ENCODE measurements around the gene MFSD12.
"Not testable (repeated sequence)": the region's sequence is repeated elsewhere in the genome, so short reads cannot be mapped to it uniquely, and the experiment has no call there.

Gene MFSD12

DNA sequence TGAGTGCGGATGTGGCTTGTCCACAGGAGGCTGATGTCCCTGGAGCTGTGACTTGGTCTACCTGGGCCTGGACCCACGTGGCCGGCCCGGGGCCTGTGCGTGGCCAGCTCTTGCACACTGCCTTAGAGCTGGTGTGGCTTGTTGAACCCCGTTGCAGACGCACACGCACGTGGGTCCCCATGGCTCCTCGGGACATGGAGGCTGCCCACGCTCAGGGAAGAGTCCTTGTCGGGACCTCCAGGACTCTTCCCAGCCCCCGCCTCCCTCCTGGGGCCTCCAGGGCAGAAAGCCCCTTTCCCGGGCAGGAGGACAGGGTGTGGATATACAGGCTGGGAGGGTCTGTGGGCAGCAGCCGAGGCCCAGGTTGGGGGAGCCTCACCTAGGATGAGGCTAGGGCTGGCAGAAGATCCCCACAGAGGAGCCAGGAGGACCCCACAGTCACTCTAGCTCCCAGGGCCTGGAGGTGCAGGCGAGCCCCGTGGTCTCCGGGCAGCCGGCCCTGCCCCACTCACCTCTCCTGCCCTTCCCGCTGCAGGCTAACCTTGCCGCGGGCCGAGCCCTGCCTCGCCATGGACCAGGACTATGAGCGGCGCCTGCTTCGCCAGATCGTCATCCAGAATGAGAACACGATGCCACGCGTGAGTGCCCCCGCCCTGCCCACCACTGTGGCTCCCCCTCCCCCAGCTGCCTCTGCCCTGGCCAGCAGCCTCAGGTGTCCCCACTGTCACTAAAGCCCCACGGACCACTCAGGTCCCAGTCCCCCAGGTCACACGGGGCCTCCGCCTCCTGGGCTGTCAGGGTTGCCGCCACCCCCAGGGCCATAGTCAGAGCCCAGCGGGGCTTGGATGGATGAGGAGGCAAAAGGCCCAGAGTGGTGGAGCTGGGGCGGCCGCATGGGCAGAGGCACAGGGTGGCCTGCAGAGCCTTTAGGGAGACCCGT, 34.7 kb downstream of the MFSD12 start:
- DNase-seq (ENCODE audit: low read depth) = no peak

DNA sequence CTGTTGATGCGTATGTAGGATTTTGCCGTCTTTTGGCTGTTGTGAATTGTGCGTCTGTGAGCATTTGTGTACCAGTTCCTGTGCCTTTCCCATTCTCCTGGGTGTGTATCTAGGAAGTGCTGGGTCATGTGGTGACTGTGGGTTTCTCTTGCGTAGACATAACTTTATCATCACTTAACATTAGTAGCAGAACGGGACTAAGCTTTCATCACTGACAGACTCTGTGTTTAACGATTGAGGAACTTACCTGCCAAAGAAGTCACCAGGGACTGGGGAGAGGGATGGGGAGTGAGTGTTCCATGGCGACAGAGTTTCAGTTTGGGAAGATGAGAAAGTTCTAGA, 36.3 kb downstream of the MFSD12 start:
- DNase-seq (ENCODE audit: low read depth) = no peak

DNA sequence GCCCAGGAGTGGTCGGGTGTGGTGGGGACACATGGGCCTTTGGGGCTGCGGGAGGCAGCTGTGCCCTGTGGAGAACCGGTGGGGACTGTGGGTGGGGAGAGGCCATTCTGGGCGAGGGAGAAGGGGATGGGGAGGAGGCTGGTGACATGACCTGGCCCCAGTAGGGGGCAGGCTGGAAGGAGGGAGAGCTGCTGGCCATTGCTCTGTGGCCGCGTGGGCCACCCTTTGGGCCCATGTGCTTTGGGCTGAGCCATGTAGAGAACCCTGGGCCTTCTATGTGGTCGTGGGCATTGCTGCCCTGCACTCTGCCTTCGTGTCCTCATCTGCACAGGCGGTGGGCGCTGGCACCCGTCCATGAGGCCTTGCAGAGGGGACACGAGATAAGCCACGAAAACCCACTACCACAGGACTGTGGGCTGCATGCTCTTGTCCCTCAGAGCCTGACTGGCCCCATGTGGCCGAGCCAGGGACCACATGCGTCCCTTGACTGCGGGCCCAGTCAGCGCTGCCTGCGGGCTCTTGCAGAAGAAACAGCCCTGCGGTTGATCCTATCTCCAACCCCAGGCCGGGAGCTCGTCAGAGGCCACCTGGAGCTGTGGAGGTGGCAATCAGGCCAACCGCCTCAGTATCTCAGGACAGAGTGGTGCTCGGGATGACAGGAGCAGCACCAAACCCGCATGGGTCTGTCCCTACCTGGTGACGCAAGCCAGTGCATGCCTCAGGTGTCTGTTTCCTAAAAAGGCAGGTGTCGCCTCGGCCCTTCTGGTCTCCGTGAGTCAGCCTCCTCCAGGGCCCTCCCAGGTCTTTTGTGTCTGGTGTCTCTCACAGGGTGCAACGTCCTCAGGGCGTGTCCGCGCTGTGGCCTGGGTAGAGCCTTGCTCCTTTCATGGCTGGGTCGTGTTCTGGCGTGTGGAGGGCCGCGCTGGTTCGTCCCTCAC, 37.0 kb downstream of the MFSD12 start:
- DNase-seq (ENCODE audit: low read depth) = no peak

DNA sequence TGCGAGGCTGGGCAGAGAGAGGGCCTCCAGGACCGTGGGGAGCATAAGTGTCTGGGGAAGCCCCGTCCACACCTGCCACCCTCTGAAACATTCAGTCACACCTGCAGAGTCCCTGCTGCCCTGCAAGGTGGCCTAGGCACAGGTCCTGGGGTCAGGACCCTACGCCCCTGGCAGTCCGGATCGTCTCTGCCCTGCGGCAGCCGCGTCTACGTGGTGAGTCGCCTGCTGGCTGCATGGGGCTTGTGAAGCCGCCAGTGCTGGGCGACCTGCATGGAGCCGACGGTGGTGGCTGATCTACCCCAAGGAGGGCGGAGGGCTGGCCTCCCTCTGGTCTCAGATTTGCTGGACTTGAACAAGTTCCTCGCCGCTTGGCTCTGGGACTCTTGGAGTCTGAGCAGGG, 38.3 kb downstream of the MFSD12 start:
- no peak for DNase-seq (ENCODE audit: low read depth)

DNA sequence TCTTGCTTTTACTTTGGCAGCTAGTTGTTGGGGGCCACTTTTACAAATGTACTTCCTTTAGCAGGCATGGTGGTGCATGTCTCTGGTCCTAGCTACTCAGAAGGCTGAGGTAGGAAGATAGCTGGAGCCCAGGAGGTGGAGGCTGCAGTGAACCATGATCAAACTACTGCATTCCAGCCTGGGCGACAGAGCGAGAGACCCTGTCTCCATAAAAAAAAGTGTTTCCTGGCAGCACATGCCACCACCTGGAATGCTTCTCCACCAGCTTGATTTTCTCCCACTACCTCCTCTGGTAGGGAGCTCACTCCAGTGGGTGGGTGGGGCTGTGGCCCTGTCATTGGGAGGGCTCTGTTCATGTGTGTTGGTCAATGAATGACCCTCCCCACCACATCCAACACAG, 38.7 kb downstream of the MFSD12 start:
- no peak for DNase-seq (ENCODE audit: low read depth)

DNA sequence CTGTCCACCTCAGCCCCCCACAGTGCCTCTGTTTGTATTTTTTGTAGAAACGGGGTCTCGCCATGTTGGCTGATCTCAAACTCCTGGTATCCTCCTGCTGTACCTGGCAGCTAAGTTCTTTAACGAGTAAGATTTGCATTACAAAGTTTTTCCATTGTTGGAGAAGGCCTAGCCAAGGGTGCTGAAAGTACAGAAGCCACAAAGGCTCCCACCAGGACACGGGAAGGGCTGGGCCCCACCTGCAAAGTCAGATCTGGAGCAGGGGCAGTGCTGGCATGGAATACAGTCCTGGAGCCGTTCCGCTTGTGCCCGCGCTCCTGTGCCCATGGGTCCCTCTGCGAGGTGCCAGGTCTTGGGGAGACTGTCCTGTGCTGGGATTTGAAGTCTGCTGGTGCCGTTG, 39.1 kb downstream of the MFSD12 start:
- no peak for DNase-seq (ENCODE audit: low read depth)

DNA sequence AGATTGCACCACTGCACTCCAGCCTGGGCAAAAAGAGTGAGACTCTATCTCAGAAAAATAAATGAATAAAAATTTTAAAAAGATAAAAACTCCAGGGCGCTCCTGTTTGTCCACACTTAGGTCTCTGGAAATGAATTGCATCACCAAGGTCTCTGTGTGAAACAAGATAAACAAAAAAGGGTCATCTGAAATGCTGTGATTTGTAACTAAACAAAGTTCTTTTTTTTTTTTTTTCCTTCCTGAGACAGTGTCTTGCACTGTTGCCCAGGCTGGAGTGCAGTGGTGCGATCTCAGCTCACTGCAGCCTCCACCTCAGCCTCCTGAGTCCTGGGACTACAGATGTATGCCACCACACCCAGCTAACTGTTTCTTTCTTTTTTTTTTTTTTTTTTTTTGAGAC, 39.7 kb downstream of the MFSD12 start:
- DNase-seq (ENCODE audit: low read depth) = no peak

DNA sequence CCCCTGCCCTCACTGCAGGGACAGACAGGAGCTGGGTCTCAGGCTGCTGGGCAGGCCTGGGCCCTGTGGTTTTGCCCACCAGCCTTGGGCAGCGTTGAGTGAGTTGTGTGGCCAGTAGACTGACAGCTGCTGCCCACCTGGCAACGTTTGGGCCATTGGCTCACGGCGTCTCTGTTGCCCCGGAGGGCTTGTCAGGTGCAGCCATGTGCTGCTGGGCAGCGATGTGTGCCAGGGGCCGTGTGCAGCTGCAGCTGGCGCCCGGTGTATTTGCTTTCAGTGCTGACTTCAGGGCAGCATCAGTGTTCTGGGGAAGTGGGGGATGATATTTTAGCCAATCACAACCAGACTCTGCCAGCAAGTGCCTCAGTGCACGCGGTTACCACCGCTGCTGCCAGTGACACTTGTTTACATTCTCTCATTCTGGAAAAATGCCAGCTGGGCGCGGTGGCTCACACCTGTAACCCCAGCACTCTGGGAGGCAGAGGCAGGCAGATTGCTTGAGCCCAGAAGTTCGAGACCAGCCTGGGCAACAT, 40.6 kb downstream of the MFSD12 start:
- DNase-seq (ENCODE audit: low read depth) = no peak

DNA sequence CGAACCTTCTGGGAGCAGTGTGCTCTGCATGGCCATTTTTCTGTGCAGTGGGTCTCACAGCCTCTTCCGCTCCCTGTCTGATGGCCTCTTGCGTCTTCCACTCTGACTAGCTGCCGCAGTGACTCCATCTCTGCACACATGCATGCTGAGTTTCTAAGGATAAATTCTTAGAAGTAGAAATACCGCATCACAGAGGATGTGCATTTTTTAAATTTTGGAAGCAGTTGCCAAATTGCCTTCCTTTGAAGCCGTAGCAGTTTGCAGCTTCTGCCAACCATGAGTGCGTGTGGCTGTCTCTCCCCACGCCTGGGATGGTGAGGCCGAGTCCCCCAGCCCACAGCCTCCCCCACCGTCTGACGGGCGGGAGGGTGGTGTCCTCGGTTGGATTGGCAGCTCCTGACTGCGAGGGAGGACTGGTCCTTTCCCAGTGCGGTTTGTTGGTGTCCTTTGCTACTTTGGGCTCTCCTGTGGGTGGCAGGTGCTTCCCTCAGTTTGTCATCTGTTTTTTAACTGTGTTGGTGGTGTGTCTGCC, 41.4 kb downstream of the MFSD12 start:
- no peak for DNase-seq (ENCODE audit: low read depth)

DNA sequence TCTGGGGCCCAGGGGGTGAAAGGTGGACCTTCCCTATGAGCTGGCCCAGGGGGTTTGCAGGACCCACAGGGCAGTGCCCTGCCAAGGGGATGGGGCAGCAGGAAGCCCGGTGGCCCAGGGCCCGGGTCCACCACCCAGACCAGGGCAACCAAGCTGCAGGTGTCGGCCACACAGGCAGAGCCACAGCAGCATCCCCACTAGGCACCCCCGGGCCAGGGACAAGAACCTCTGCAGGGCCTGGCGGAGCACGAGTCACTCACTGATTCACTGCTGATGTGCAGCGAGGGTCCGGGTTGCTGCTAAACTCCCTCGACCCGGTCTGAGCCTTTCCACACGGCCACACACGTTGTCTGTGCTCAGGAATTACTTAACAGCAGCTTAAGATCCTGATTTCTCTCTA, 42.5 kb downstream of the MFSD12 start:
- DNase-seq (ENCODE audit: low read depth) = no peak

DNA sequence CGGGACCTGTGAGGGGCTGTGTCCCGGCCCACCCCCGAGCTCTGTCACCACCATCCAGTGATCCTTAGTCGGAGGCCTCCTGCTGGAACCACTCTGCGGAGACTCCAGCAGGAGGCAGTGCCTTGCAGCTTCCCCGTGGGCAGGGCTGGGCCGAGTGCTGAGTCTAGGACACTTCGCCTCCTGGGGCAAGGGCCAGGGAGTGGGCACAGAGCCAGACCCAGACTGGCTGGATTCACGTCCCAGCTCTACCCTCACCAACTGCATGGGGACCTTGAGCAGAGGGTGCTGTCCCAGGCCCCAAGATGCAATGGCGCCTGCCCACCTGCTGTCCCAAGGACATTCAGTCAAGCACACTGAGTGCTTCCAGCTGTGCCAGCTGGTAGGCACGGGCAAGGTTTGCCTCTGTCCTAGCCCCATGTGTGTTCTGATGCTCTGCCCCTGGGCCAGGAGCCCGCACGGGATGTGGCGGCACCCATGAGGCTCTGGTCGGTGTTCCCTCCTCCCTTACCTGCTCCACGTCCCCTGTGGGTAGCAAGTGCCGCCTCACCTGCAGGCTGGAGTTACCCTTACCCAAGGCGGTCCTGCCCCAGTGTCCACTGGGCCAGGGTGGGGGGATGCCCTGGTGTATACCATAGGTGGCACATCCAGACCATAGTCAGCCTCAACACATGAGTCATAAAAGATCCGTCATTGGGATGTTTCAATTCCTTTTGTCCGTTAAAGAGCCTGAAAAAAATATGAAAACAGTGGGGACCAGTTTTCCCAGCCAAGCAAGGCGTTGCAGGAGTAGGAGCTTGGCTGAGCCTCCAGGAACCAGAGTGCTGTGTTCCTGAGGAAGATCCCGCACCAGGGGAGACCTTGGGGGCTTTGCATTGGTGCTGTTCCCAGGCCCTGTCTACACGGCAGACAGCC, 43.9 kb downstream of the MFSD12 start:
- no peak for DNase-seq (ENCODE audit: low read depth)

DNA sequence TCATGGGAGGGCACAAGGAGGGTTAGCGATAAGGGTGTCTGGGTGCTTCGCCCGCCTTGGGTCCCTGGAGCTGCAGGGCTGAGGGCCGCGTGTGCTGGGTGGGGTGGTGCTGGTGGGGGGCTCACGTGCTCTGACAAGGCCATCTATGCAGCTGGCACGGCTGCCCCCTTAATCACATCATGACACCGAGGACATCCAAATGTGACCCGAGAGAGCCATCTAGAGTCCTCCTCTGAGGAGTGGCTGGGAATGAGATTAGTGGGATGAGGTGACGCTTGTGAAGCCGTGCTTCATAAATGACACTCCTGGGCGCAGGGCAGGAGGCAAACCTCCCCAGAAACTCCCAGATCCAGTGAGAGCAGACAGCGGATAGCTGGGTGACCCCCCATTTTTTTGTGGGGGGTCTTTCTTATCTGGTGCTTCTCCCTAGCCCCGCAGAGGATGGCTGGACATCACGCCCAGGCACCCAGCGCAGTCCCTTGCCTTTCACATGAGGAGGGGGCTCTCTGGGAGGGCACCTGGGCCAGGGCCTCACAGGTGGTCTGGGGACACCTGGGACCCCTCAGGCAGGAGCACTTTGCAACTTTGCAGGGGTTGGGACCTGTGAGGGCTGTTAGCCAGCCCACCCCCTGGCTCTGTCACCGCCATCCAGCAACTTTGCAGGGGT, 44.7 kb downstream of the MFSD12 start:
- DNase-seq (ENCODE audit: low read depth) = no peak

DNA sequence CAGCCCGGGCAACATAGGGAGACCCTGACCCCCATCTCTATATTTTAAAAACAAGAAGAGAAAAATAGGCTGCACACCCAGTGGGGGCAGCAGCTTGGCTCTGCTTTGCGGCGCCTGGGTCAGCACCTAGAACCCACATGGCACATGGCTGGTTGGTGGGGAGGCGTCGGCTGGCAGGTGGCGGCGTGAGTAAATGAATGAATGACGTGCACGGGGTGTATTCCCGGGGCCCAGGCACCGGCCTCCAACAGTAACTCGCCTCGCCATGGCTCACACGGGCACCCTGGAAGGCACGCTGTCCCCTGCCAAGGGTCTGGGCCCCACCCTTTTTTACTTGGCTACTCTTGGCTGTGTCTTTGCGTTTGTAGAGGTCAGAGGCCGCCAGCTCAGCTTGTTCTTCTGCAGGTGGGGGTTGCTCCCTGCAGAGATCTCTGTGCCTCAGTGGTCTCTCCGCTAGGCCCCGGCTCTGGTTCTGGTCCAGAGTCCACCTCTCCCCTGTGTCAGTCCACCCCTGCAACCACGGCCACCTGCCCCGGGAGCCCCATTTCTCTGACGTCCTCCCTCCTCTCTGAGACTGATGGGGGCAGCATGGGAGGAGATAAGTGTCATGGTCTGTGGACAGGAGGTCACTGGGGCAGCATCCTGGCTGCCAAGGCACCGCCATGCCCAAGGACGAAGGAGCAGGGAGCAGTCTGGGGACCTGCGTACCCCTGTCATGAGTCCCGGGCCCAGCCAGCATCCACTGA, 45.7 kb downstream of the MFSD12 start:
- DNase-seq (ENCODE audit: low read depth) = no peak

DNA sequence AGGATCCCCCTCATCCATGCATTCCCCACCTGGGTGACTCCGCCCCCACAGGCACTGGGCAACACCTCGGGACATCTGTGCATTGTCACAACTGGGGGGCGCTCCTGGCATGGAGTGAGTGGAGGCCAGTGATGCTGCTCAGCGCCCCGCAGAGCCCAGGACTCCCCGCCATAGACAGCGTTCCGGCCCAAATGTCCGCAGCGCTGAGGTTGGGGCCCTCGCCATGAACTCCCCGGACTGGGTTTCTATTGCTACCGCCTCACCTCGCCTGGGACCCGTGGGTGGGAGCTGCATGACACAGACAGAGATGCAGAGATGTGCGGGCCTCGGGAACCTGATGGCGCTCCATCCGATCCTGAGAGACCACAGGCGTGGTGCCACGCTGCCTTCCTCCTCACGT, 46.7 kb downstream of the MFSD12 start:
- DNase-seq (ENCODE audit: low read depth) = no peak

DNA sequence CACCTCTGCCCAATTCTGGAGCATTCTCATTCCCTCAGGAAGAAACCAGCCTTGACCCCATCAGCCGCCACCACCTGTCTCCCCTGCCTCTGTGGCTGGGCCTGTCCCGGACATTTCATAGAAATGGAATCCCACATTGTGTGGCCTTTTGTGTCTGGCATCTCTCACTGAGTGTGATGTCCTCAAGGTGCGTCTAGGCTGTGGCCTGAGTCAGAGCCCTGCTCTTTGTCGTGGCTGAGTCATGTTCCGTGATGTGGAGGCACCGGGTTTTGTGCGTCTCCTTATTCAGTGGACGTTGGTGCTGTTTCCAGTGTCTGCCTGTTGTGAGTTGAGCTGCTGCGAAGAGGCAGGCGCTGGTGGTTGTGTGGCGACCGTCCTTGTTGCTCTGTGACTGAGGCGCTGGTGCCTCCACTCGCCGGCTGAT, 47.8 kb downstream of the MFSD12 start:
- DNase-seq (ENCODE audit: low read depth) = no peak

DNA sequence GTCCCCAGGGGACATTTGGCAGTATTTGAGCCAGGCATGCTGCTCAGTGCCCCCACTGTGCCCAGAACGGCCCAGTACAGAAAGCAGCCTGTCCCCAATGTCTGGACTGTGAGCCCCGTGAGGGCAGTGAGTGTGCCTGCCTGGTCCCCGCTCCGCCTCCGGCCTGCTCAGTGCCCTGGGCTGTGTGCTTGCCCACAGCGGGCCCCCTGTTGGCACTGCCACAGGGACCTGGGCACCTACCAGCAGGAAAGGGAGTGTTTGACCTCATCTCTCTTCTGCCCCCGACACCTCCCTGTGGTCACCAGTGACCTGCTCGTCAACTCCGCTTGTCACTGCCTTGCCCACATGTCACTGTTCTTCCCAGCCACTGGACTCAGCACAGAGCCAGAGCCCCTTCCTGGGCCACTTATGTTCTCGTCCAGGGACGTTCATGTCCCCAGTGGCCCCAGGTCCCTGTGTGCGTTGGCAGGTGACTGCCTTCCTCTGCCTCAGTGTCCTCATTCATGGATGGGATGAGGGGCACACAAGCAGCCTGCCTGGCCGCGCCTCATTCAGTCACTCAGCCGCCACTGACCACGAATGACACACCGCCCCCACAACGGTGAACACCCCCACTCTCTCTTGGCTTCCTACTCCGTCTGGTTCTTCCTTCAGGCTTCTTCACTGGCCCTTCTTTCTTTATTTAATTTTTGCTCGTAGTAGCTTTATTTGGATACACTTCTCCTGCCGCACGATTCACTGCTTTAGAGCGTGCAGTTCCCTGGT, 48.4 kb downstream of the MFSD12 start:
- no peak for DNase-seq (ENCODE audit: low read depth)

DNA sequence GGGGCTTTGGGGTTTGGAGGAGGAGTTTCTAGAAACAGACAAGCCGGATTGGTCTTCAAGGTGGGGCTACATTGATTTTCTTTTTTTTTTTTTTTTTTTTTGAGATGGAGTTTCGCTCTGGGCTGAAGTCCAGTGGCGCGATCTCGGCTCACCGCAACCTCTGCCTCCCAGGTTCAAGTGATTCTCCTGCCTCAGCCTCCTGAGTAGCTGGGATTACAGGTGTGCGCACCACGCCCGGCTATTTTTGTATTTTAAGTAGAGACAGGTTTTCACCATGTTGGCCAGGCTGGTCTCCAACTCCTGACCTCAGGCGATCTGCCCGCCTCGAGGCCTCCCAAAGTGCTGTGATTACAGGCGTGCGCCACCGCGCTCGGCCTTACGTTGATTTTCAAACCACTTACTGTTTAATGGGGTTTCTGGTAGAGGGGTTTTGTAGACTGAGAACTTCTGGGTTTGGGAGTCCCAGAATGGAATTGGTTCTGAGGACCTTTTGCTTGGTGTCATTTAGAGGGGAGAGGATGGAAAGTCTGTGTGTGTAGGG, 49.2 kb downstream of the MFSD12 start:
- DNase-seq (ENCODE audit: low read depth) = not testable (repeated sequence)

DNA sequence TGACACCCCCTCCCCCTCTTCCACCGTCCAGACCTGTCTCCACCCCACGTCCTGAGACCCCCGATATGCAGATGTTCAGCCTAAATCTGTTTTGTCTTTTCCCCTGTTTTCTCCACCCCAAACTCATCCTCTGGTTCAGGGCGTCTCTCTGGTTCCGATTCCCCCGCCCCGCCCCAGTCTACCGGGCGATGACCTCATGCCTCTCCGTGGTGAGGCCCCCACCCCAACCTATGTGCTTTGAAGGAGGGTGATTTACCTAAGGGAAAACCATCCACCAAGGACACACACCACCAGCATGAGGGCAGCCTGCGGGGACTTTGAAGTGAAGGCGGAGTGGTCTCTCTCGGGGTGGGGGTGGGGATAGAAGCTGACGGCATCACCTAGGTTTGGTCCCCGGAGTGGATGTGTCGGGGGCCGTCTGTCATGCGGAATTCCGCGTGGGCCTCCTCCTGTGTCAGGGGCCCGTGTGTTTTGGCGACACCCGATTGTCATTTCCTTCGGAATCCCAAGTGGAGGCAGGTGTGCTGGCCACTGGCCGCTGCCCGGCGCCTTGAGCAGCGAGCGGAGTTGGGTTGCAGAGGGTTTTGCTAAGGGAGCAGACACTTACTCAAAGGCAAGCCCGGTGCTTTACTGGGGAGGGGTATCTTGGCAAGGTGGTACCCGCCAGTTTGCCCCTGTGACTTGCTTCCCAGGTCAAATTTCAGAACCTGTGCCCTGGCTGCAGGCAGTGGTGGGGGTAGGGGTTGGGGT, 49.8 kb downstream of the MFSD12 start:
- peak; percentile 20 for DNase-seq (ENCODE audit: low read depth)
